Mesenchymal stem cell (in vitro differentiated cells and primary cell): ENCODE results near the gene ZNF579.
A peak's percentile ranks its signal among the peaks of the same experiment; 100 is the strongest.

Experiments used
- DNase-seq: peaks from one replicate; pipeline ENCODE4 v3.0.0-alpha.2; 2013
- H2AFZ ChIP-seq: one replicate; pipeline ENCODE4 v1.6.1; 2013; ENCODE audit warnings: low read depth, mild to moderate bottlenecking, control low read depth, inconsistent platforms, low read length, moderate library complexity
- H2AK5ac ChIP-seq: 2 replicates; pipeline ENCODE4 v1.6.1; 2013; ENCODE audit warnings: low read length, moderate library complexity, mild to moderate bottlenecking, inconsistent platforms; ENCODE audit not compliant: severe bottlenecking
- H2BK120ac ChIP-seq: one replicate; pipeline ENCODE4 v1.6.1; 2013; ENCODE audit warnings: low read depth, mild to moderate bottlenecking, inconsistent platforms, low read length, moderate library complexity
- H2BK12ac ChIP-seq, 2 experiments: one replicate each; pipeline ENCODE4 v1.6.1; 2013; ENCODE audit warnings: inconsistent platforms in 2 of 2, low read length in 2 of 2, mild to moderate bottlenecking in 2 of 2, moderate library complexity in 2 of 2, control low read depth in 1 of 2
- H2BK15ac ChIP-seq: one replicate; pipeline ENCODE4 v1.6.1; 2013; ENCODE audit warnings: mild to moderate bottlenecking, low read depth, inconsistent platforms; ENCODE audit not compliant: poor library complexity, severe bottlenecking
- H2BK5ac ChIP-seq: 2 replicates; pipeline ENCODE4 v1.6.1; 2013; ENCODE audit warnings: low read depth, mild to moderate bottlenecking, low read length, control low read depth, inconsistent platforms; ENCODE audit not compliant: poor library complexity, severe bottlenecking
- H3K14ac ChIP-seq, 2 experiments: one replicate each; pipeline ENCODE4 v1.6.1; 2013; ENCODE audit warnings: inconsistent platforms in 2 of 2, low read length in 2 of 2, control low read depth in 1 of 2, mild to moderate bottlenecking in 1 of 2, moderate library complexity in 1 of 2
- H3K18ac ChIP-seq, 2 experiments: one replicate each; pipeline ENCODE4 v1.6.1; 2013; ENCODE audit warnings: inconsistent platforms in 2 of 2, low read length in 2 of 2, control low read depth in 1 of 2, low read depth in 1 of 2, mild to moderate bottlenecking in 1 of 2
- H3K23ac ChIP-seq, 2 experiments: one replicate each; pipeline ENCODE4 v1.6.1; 2013; ENCODE audit warnings: inconsistent platforms in 2 of 2, low read length in 2 of 2, mild to moderate bottlenecking in 2 of 2, moderate library complexity in 2 of 2, control low read depth in 1 of 2
- H3K27ac ChIP-seq: 2 replicates; pipeline ENCODE4 v1.5.1; 2013; ENCODE audit warnings: mild to moderate bottlenecking, moderate library complexity, low read length, control low read depth, inconsistent platforms; ENCODE audit not compliant: poor library complexity, severe bottlenecking
- H3K27me3 ChIP-seq, 2 experiments: 2 replicates each; pipeline versions ENCODE4 v1.6.1 to v1.7.0; 2013; ENCODE audit warnings: low read length in 2 of 2, mild to moderate bottlenecking in 2 of 2, moderate library complexity in 2 of 2, control low read depth in 1 of 2, inconsistent platforms in 1 of 2; ENCODE audit not compliant: control insufficient read depth in 1 of 2, insufficient read depth in 1 of 2
- H3K36me3 ChIP-seq, 2 experiments: 2 replicates each; pipeline versions ENCODE4 v1.6.1 to v1.7.0; 2013; ENCODE audit warnings: low read length in 2 of 2, control low read depth in 1 of 2, inconsistent platforms in 1 of 2, low read depth in 1 of 2, mild to moderate bottlenecking in 1 of 2; ENCODE audit not compliant: insufficient read depth in 2 of 2, control insufficient read depth in 1 of 2
- H3K4ac ChIP-seq, 2 experiments: one replicate each; pipeline ENCODE4 v1.6.1; 2013; ENCODE audit warnings: inconsistent platforms in 2 of 2, low read length in 2 of 2, mild to moderate bottlenecking in 2 of 2, moderate library complexity in 2 of 2, control low read depth in 1 of 2, low read depth in 1 of 2
- H3K4me1 ChIP-seq: 2 replicates; pipeline ENCODE4 v1.6.1; 2013; ENCODE audit warnings: low read depth, low read length, control low read depth; ENCODE audit not compliant: control insufficient read depth, insufficient read depth
- H3K4me2 ChIP-seq: 2 replicates; pipeline ENCODE4 v1.6.1; 2013; ENCODE audit warnings: low read length, mild to moderate bottlenecking, inconsistent platforms; ENCODE audit not compliant: poor library complexity, severe bottlenecking
- H3K4me3 ChIP-seq, 2 experiments: 2 replicates each; pipeline versions ENCODE4 v1.5.1 to v1.7.0; 2013; ENCODE audit warnings: low read length in 2 of 2, mild to moderate bottlenecking in 2 of 2, control low read depth in 1 of 2, low read depth in 1 of 2; ENCODE audit not compliant: insufficient read depth in 1 of 2
- H3K79me1 ChIP-seq: replicated peaks from 2 replicates; pipeline ENCODE4 v1.6.1; 2013; ENCODE audit warnings: mild to moderate bottlenecking, control low read depth, low read length, inconsistent platforms; ENCODE audit not compliant: poor library complexity, severe bottlenecking
- H3K9ac ChIP-seq: 2 replicates; pipeline ENCODE4 v1.7.0; 2013; ENCODE audit warnings: mild to moderate bottlenecking, low read length, moderate library complexity
- H3K9me3 ChIP-seq: 2 replicates; pipeline ENCODE4 v1.7.0; 2013; ENCODE audit warnings: mild to moderate bottlenecking, low read length; ENCODE audit not compliant: control insufficient read depth
- H4K8ac ChIP-seq: one replicate; pipeline ENCODE4 v1.6.1; 2013; ENCODE audit warnings: inconsistent platforms, mild to moderate bottlenecking, low read length, moderate library complexity
- H4K91ac ChIP-seq: one replicate; pipeline ENCODE4 v1.6.1; 2013; ENCODE audit warnings: mild to moderate bottlenecking, low read length, inconsistent platforms
- WGBS: methylation state at CpG from one replicate; pipeline ENCODE4 v1.1.7; 2013; ENCODE audit warnings: mixed read lengths; 5-methylcytosine and 5-hydroxymethylcytosine counted together

ZNF579 gene

DNA sequence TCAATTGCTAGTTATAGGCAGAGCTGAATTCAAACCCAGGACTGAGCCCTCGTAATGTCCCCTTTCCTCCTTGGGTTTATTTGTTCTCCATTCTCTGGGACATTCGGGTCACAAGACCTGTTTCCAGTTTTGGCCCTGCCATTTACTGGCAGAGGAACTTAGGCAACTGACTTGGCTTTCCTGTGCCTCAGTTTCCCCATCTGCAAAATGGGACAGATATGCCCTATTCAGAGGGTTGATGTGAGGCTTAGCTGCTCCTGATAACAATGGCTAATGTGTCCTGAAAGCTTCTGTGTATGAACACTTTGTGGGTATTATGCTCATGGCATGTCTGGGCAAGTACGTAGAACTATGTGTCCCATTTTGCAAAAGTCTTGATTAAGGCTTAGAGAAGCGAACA, 20.4 kb upstream of the ZNF579 start:
- Histone ChIP-seq H3K4me2 (peak overlapping the region; percentile 86), H2AFZ (no peak overlapping the region), H4K91ac (peak overlapping the region; percentile 44), H2BK12ac (peak overlapping the region; percentile 21 to 75), H2BK120ac (no peak overlapping the region), H3K14ac (no peak overlapping the region), H3K27ac (peak overlapping the region; percentile 41), H3K27me3 (no peaks in the 10 kb centered on the region), H4K8ac (peak overlapping the region; percentile 5), H3K9ac (peak overlapping the region; percentile 84), H3K4ac (peak overlapping the region; percentile 37 to 99), H3K23ac (peak overlapping the region in 1 of 2 experiments; percentile 34), H3K36me3 (peaks cover 13 to 32% of the 10 kb centered on the region in 2 experiments), H3K4me1 (peaks cover 17% of the 10 kb centered on the region), H3K4me3 (peak overlapping the region in 1 of 2 experiments; percentile 87), H3K9me3 (no peaks in the 10 kb centered on the region), H3K18ac (no peak overlapping the region), H3K79me1 (peaks cover 38% of the 10 kb centered on the region), H2AK5ac (peak overlapping the region; percentile 11), H2BK5ac (no peak overlapping the region), H2BK15ac (peak overlapping the region; percentile 70)
- 96% methylated on average over 4 of the region's 4 CpGs for WGBS
- no peak for DNase-seq

DNA sequence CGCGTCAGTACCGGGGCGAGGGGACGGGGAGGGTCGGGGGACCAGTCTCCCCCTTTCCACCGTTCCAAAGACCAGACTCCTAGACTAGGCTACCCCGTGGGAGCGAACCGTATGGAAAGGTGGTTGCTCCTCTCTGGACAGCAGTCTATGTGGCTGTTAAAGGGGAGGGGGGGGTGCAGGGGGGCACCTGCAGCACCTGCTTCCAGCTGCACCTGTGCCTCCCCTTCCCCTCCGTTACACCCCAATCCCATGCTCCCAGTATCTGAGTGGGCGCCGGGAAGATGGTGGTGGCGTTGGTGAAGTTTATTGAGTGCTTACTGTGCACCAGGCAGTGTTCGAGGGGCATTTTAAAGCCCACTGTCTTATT, 20.0 kb upstream of the ZNF579 start:
- Histone ChIP-seq H3K27ac (peak overlapping the region; percentile 41), H3K4me3 (peak overlapping the region; percentile 80 to 87), H3K4me1 (peaks cover 17% of the 10 kb centered on the region), H2BK120ac (peak overlapping the region; percentile 90), H2AFZ (no peak overlapping the region), H3K9me3 (no peaks in the 10 kb centered on the region), H2AK5ac (peak overlapping the region; percentile 11), H2BK12ac (peak overlapping the region; percentile 37 to 75), H3K18ac (peak overlapping the region; percentile 85 to 88), H3K14ac (peak overlapping the region in 1 of 2 experiments; percentile 87), H3K4ac (peak overlapping the region; percentile 73 to 99), H2BK15ac (peak overlapping the region; percentile 70), H2BK5ac (peak overlapping the region; percentile 35), H3K23ac (peak overlapping the region in 1 of 2 experiments; percentile 73), H3K4me2 (peak overlapping the region; percentile 86), H3K36me3 (peaks cover 17 to 36% of the 10 kb centered on the region in 2 experiments), H3K79me1 (peaks cover 40% of the 10 kb centered on the region), H3K9ac (peak overlapping the region; percentile 84), H3K27me3 (no peaks in the 10 kb centered on the region), H4K91ac (peak overlapping the region; percentile 95), H4K8ac (peak overlapping the region; percentile 92)
- no peak for DNase-seq
- WGBS, result 45% methylated on average over 4 of the region's 15 CpGs

GRCh38 chr19:55599842-55600661, 19.4 kb upstream of the ZNF579 start, which contains the start of gene ZNF524:
Gene ZNF524 (plus strand): TSS chr19:55600288. CDS start chr19:55602113, 1,825 bp downstream.
- peak within 1 kb of the TSS; percentile 100 for H4K91ac ChIP-seq
- H2BK15ac ChIP-seq, result peak within 1 kb of the TSS; percentile 99
- peak within 1 kb of the TSS; percentile 99 for H3K9ac ChIP-seq
- WGBS, result 0% methylated on average over 33 of the region's 97 CpGs
- H3K4ac ChIP-seq, result peak within 1 kb of the TSS; percentile 98 to 99
- H3K4me2 ChIP-seq, result peak within 1 kb of the TSS; percentile 86
- H3K18ac ChIP-seq, result peak within 1 kb of the TSS; percentile 97 to 100
- H2AFZ ChIP-seq, result peak within 1 kb of the TSS; percentile 85
- H2BK5ac ChIP-seq, result peak within 1 kb of the TSS; percentile 97
- H3K27me3 ChIP-seq, result no peaks in the 10 kb centered on the region
- H3K9me3 ChIP-seq, result no peaks in the 10 kb centered on the region
- peak within 1 kb of the TSS; percentile 92 for H2AK5ac ChIP-seq
- H2BK12ac ChIP-seq, result peak within 1 kb of the TSS; percentile 70 to 75
- peaks cover 23 to 42% of the 10 kb centered on the region in 2 experiments for H3K36me3 ChIP-seq
- peak within 1 kb of the TSS; percentile 97 for H3K27ac ChIP-seq
- H4K8ac ChIP-seq, result peak within 1 kb of the TSS; percentile 99
- peak within 1 kb of the TSS in 1 of 2 experiments; percentile 91 for H3K14ac ChIP-seq
- H3K4me3 ChIP-seq, result peak within 1 kb of the TSS; percentile 80 to 98
- peak within 1 kb of the TSS in 1 of 2 experiments; percentile 73 for H3K23ac ChIP-seq
- H2BK120ac ChIP-seq, result peak within 1 kb of the TSS; percentile 97
- peaks cover 17% of the 10 kb centered on the region for H3K4me1 ChIP-seq
- peak; percentile 96 for DNase-seq
- H3K79me1 ChIP-seq, result peaks cover 42% of the 10 kb centered on the region

DNA sequence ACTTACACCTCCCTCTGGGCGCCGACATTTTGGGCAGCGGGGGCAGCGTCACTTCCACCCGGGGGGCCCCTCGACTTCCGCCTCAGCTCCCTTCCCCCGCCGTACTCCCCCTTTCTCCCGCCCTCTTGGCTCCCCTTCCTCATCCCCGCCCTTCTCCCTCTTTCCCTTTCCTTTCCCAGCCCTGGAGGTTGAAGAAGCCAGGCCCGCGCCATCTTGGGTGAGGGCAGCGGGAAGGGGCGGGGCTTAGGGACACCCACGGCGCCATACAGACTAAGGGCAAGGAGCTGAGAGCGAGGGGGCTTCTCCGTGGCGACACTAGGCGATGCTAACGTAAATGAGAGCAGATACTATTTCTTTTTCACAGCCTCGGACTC, 18.8 kb upstream of the ZNF579 start, which contains the start of gene FIZ1:
Gene FIZ1, minus strand, starts transcription at position 50 of the 374 bp plus-strand sequence. CDS start 1,652 bp downstream, outside the sequence.
- Histone ChIP-seq H3K14ac (peak within 1 kb of the TSS in 1 of 2 experiments; percentile 91), H4K8ac (peak within 1 kb of the TSS; percentile 99), H3K79me1 (peaks cover 42% of the 10 kb centered on the region), H3K18ac (peak within 1 kb of the TSS; percentile 97 to 100), H3K4me2 (peak within 1 kb of the TSS; percentile 86), H3K4me3 (peak within 1 kb of the TSS; percentile 80 to 98), H2BK120ac (peak within 1 kb of the TSS; percentile 97), H4K91ac (peak within 1 kb of the TSS; percentile 100), H3K4me1 (peaks cover 15% of the 10 kb centered on the region), H3K4ac (peak within 1 kb of the TSS; percentile 96 to 98), H3K9ac (peak within 1 kb of the TSS; percentile 99), H3K36me3 (peaks cover 28 to 47% of the 10 kb centered on the region in 2 experiments), H2AK5ac (peak within 1 kb of the TSS; percentile 92), H3K23ac (no peak within 1 kb of the TSS), H2BK12ac (peak within 1 kb of the TSS; percentile 52 to 70), H2BK15ac (peak within 1 kb of the TSS; percentile 99), H3K27me3 (no peaks in the 10 kb centered on the region), H2AFZ (peak within 1 kb of the TSS; percentile 85), H3K9me3 (no peaks in the 10 kb centered on the region), H3K27ac (peak within 1 kb of the TSS; percentile 97), H2BK5ac (peak within 1 kb of the TSS; percentile 97)
- WGBS, result 0% methylated on average over 20 of the region's 23 CpGs
- DNase-seq, result peak; percentile 99
